Testis (tissue), 2 donors: ENCODE data around the gene ABAT.

Source experiments
- POLR2A ChIP-seq: fragments of 450-650 bp; IDR thresholded peaks from one replicate; pipeline ENCODE4 v1.6.1; 2017; ENCODE audit warnings: antibody characterized with exemption, mild to moderate bottlenecking, moderate library complexity
- TF ChIP-seq, protein P1 (sequence below), 3 experiments: fragments of 450-650 bp in 2 of 3; fragments of 200-600 bp in 1 of 3; sonication (generic) in 1 of 3; IDR thresholded peaks; one replicate each; pipeline ENCODE4 v1.5.1; 2016 to 2019; ENCODE audit warnings: antibody characterized with exemption in 3 of 3, mild to moderate bottlenecking in 2 of 3, moderate library complexity in 1 of 3

DNA sequence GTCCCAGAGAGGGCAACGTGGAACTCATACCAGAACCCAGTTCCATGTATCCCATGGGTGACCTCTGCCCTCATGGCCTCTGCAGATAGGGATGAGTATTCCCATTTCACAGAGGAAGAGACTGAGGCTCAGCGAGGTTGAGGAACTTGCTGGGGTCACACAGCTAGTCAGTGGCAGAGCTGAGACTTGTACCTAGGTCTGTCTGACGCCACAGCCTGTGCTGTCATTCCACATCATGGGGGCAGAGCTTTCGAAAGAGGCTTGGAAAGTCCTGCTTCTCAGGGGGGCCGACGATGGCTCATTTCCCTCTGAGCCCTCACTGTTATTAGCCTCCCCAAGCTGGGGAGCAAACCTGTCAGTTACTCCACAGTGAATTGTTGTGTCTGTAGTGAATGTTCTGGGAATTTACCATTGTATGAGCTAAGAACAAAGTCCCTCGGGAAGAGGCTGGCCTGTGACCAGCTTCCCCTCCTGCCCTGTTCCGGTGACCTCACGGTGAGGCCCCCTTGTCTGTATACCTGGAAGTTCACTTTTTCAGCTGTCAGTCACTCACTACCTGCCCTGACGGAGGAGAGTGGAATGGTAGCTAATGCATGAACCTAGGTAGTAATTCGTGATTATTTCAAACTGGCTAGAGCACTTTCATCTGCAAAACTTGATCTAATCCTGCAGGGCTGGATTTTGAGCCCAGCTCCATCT, 44.0 kb upstream of the ABAT start:
- TF ChIP-seq, protein P1, sequence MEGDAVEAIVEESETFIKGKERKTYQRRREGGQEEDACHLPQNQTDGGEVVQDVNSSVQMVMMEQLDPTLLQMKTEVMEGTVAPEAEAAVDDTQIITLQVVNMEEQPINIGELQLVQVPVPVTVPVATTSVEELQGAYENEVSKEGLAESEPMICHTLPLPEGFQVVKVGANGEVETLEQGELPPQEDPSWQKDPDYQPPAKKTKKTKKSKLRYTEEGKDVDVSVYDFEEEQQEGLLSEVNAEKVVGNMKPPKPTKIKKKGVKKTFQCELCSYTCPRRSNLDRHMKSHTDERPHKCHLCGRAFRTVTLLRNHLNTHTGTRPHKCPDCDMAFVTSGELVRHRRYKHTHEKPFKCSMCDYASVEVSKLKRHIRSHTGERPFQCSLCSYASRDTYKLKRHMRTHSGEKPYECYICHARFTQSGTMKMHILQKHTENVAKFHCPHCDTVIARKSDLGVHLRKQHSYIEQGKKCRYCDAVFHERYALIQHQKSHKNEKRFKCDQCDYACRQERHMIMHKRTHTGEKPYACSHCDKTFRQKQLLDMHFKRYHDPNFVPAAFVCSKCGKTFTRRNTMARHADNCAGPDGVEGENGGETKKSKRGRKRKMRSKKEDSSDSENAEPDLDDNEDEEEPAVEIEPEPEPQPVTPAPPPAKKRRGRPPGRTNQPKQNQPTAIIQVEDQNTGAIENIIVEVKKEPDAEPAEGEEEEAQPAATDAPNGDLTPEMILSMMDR (IDR thresholded peaks at IDR 0.05), result no peak
- TF ChIP-seq POLR2A, result no peak
